T-helper 1 cell treated with Interleukin-12 subunit alpha and Interleukin-12 subunit beta and Interleukin-4 antibody, amounts not matched to agents 30 μg/mL and 1 μg/mL, for 36 hours (primary cell): ENCODE results near the gene ITCH.
"Not testable (repeated sequence)": the region's sequence is repeated elsewhere in the genome, so short reads cannot be mapped to it uniquely, and the experiment has no call there.

Experiments
- H3K27ac Mint-ChIP-seq: one replicate; pipeline ENCODE4 v1.8.0; 2021; ENCODE audit warnings: mild to moderate bottlenecking, mixed read lengths
- H3K27me3 Mint-ChIP-seq: one replicate; pipeline ENCODE4 v1.8.0; 2021; ENCODE audit warnings: low read depth, mixed read lengths
- H3K36me3 Mint-ChIP-seq: one replicate; pipeline ENCODE4 v1.8.0; 2021; ENCODE audit warnings: low read depth, mixed read lengths
- H3K4me1 Mint-ChIP-seq: one replicate; pipeline ENCODE4 v1.8.0; 2021; ENCODE audit warnings: low read depth, mixed read lengths
- H3K4me3 Mint-ChIP-seq: one replicate; pipeline ENCODE4 v1.8.0; 2021; ENCODE audit warnings: mild to moderate bottlenecking, moderate library complexity, mixed read lengths
- H3K9me3 Mint-ChIP-seq: one replicate; pipeline ENCODE4 v1.8.0; 2021; ENCODE audit warnings: mixed read lengths

The ITCH gene

DNA sequence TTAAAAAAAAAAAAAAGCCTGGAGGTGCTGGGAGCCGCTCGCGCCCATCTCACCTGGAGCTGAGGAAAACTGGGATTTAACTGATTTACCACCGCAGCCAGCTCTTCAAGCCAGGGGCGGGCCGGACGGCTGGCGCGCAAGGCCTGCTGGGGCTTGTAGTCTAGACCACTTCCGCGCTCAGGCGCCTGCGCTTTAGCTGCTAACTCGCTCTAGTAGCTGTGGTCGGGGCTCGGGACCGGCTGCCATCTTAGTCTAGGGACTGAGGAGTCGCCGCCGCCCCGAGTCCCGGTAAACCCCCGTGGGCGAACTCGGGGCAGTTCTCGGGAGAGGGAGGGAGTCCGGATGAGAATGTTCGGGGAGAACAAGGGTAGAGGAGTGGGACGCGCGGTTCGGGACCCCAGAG is at the start of gene ITCH:
TSS of gene ITCH (plus strand) at position 212 of the 403 bp plus-strand sequence. CDS start 30,539 bp downstream, outside the sequence.
- Mint-ChIP-seq H3K4me3 (peak within 1 kb of the TSS; percentile 93), H3K27ac (peak within 1 kb of the TSS; percentile 95), H3K4me1 (peaks cover 31% of the 10 kb centered on the region), H3K9me3 (no peaks in the 10 kb centered on the region), H3K27me3 (no peaks in the 10 kb centered on the region), H3K36me3 (peaks cover 18% of the 10 kb centered on the region)

GRCh38 chr20:34315236-34315635 is 47.8 kb upstream of the ITCH start:
- Mint-ChIP-seq H3K27ac (no peak overlapping the region), H3K4me3 (no peak overlapping the region), H3K27me3 (peaks cover 32% of the 10 kb centered on the region), H3K36me3 (no peaks in the 10 kb centered on the region), H3K9me3 (no peaks in the 10 kb centered on the region), H3K4me1 (peaks cover 10% of the 10 kb centered on the region)

- no peaks in the 10 kb centered on the region for H3K36me3 Mint-ChIP-seq
- peaks cover 29% of the 10 kb centered on the region for H3K27me3 Mint-ChIP-seq
- H3K4me1 Mint-ChIP-seq, result peaks cover 10% of the 10 kb centered on the region
- H3K4me3 Mint-ChIP-seq, result no peak overlapping the region
- H3K27ac Mint-ChIP-seq, result no peak overlapping the region
- no peaks in the 10 kb centered on the region for H3K9me3 Mint-ChIP-seq
Measured at GRCh38 chr20:34316196-34316814, 46.8 kb upstream of the ITCH start.

- no peak overlapping the region for H3K27ac Mint-ChIP-seq
- H3K4me3 Mint-ChIP-seq, result no peak overlapping the region
- H3K27me3 Mint-ChIP-seq, result peaks cover 21% of the 10 kb centered on the region
- H3K4me1 Mint-ChIP-seq, result peaks cover 3% of the 10 kb centered on the region
- H3K36me3 Mint-ChIP-seq, result no peaks in the 10 kb centered on the region
- H3K9me3 Mint-ChIP-seq, result no peaks in the 10 kb centered on the region
Measured at GRCh38 chr20:34318609-34319443, 44.2 kb upstream of the ITCH start.

DNA sequence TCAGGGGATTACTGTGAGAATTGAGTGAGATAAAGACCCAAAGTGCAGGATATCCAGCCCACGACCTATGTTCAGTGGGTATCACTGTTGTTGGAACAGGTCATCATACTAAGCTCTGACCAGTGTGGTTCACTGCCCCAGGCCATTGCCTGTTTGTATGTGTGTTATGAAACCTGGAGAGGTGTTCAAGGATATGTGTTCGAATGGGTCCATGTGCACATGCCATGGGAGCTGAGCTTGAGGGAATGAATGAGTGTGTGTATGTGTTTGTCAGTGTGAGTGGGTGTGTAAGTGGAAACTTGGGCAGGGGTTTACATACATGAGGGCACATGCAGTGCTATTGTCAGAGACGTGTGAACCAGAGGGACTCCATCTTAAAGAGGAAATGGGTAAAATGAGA is 42.2 kb upstream of the ITCH start:
- Mint-ChIP-seq H3K4me3 (no peak overlapping the region), H3K9me3 (no peaks in the 10 kb centered on the region), H3K27ac (no peak overlapping the region), H3K4me1 (peaks cover 4% of the 10 kb centered on the region), H3K27me3 (peaks cover 26% of the 10 kb centered on the region), H3K36me3 (no peaks in the 10 kb centered on the region)

DNA sequence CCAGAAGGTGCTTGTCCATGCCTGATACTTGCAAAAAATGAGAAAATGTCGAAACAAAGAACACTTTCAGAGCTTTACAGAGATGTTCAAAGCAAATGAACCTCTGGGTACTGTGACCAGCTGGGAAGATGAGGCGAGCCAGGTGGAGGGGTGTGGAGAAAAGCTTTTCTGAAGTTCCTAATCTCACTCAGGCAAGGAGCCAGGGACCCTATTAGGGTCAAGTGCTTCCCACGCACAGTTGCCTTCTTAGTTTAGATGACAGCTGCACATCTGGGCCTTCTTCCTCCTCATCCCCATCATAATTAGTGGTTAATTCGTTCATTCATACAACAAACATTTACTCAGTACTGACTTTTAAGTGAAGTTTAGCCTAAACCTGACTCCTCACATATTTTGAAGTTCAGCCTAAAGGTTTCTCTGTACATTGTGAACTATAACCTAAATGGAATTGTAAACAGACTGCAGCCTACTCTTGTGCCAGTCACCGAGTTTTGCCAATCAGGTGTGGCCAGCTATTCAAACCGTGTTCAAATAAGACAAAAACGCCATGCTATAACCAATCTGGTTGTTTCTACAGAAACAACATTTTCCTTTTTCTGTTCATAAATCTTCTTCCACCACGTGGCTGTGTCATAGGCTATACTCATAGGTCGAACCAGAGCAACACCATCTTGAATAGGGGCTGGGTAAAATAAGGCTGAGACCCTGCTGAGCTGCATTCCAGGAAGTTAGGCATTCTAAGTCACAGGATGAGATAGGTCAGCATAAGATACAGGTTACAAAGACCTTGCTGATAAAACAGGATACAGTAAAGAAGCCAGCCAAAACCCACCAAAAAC is 40.6 kb upstream of the ITCH start:
- Mint-ChIP-seq H3K36me3 (no peaks in the 10 kb centered on the region), H3K4me1 (peaks cover 4% of the 10 kb centered on the region), H3K4me3 (no peak overlapping the region)

DNA sequence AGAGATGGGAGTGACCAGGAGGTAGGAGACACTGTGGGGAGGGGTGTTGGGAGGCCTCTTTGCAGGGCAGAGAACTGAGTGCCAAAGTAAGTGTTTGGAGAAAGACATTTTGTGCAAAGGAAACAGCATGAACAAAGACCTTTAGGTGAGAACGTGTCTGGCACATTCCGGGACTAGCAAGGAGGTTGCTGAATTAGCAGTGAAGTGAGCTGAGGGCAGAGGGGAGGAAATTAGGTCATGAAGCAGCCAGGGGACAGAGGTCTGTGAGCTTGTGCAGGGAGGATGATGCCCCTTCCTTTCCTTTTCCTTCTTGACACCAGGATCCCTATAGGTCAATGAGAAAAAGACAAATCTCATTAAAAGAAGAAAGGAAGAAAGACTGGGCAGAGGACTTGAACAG is 38.5 kb upstream of the ITCH start:
- Mint-ChIP-seq H3K9me3 (no peaks in the 10 kb centered on the region), H3K36me3 (no peaks in the 10 kb centered on the region), H3K4me3 (no peak overlapping the region), H3K27me3 (peaks cover 22% of the 10 kb centered on the region), H3K27ac (no peak overlapping the region), H3K4me1 (peaks cover 4% of the 10 kb centered on the region)

More for the DNA sequence above, 40.6 kb upstream of the ITCH start:
- H3K9me3 Mint-ChIP-seq, result no peaks in the 10 kb centered on the region
- peaks cover 26% of the 10 kb centered on the region for H3K27me3 Mint-ChIP-seq
- H3K27ac Mint-ChIP-seq, result no peak overlapping the region

- not testable (repeated sequence) for H3K27me3 Mint-ChIP-seq, H3K9me3 Mint-ChIP-seq, H3K4me3 Mint-ChIP-seq, H3K4me1 Mint-ChIP-seq, H3K36me3 Mint-ChIP-seq, H3K27ac Mint-ChIP-seq
Measured at GRCh38 chr20:34328207-34328606, 34.9 kb upstream of the ITCH start.

DNA sequence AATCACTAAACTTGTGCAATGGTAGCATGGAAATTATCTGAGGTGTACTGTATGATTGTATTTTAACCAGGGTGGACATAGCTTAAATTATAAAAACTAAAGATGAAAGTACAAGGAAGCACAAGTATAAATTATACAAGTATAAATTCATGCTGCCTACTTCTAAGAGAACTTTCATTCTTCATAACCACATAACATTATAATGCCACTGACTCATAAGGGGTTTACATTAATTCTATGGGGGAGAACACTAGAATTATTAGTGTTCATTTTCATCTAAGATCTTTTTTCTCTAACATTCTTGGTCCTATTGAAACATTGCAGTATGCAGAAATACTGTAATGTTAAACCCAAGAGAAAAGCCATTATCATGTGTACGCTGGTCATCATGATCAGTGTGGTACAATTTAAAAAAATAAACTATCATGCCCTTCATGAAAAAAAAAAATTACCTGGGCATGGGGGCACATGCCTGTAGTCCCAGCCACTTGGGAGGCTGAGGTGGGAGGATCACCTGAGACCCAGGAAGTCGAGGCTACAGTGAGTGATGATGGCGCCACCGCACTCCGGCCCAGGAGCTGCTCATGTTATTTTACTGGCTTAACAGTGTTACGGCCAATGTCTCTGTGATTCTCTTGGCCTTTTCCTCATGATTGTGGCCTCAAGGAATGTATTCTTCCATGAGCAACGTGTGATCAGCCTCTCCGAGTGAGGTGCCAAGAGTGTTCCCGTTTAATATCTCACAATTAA is 34.0 kb upstream of the ITCH start:
- Mint-ChIP-seq H3K4me3 (no peak overlapping the region), H3K36me3 (no peaks in the 10 kb centered on the region), H3K27me3 (peaks cover 4% of the 10 kb centered on the region)

GRCh38 chr20:34330861-34331544 is 32.1 kb upstream of the ITCH start:
- not testable (repeated sequence) for H3K4me3 Mint-ChIP-seq, H3K27me3 Mint-ChIP-seq, H3K36me3 Mint-ChIP-seq, H3K4me1 Mint-ChIP-seq, H3K9me3 Mint-ChIP-seq, H3K27ac Mint-ChIP-seq

More for the DNA sequence above, 34.0 kb upstream of the ITCH start:
- Mint-ChIP-seq H3K9me3 (no peaks in the 10 kb centered on the region), H3K27ac (no peak overlapping the region), H3K4me1 (peaks cover 4% of the 10 kb centered on the region)

DNA sequence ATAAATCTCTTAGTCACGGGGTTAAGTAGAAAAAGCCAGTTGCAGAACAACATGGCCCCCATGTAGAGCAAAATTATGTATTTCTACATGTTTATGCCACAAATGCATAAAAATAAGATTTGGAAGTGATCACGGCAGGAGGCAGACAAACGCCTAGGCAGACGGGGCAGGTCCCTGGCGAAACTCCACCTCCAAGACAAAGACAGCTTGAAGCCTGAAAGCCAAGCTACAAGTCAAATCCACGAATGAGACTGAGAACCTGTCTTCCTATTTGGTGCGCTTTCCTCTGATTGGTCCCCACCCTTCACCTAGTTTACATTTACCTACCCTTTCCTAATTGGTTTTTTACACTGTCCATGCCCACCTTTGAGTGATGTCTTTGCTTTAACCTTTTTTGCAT is 31.2 kb upstream of the ITCH start:
- H3K9me3 Mint-ChIP-seq, result no peaks in the 10 kb centered on the region
- H3K4me3 Mint-ChIP-seq, result no peak overlapping the region
- H3K4me1 Mint-ChIP-seq, result no peaks in the 10 kb centered on the region
- H3K27ac Mint-ChIP-seq, result no peak overlapping the region
- H3K36me3 Mint-ChIP-seq, result no peaks in the 10 kb centered on the region
- no peaks in the 10 kb centered on the region for H3K27me3 Mint-ChIP-seq

GRCh38 chr20:34332262-34332920 is 30.7 kb upstream of the ITCH start:
- Mint-ChIP-seq H3K27me3 (no peaks in the 10 kb centered on the region), H3K27ac (no peak overlapping the region)

DNA sequence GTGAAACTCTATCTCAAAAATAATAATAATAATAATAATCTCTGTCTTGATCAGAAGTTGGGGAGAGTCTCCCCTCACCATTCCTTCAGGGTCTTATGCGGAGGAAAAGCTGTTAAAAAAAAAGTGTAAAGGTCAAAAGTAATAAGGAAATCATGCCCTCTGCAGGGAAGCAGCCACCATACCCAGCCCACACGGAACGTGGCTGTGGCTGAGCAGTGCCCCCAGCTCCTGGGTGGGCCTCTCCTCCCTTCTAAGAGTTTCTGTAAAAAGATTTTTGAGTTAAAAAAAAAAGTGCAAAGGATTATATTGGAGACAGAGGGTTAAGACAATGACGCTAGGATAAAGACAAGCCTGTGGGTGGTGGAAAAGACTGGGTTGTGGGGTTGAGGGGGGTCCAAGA is 29.3 kb upstream of the ITCH start:
- Mint-ChIP-seq H3K27ac (no peak overlapping the region), H3K36me3 (no peaks in the 10 kb centered on the region), H3K4me3 (no peak overlapping the region), H3K9me3 (no peaks in the 10 kb centered on the region), H3K27me3 (no peaks in the 10 kb centered on the region), H3K4me1 (no peaks in the 10 kb centered on the region)

More at GRCh38 chr20:34332262-34332920, 30.7 kb upstream of the ITCH start:
- no peaks in the 10 kb centered on the region for H3K36me3 Mint-ChIP-seq
- no peaks in the 10 kb centered on the region for H3K4me1 Mint-ChIP-seq
- H3K9me3 Mint-ChIP-seq, result no peaks in the 10 kb centered on the region
- H3K4me3 Mint-ChIP-seq, result no peak overlapping the region
